ENCODE measurements around the gene ZNF831. TPM values are rescaled to one million over a fixed set of nuclear protein-coding genes. Genes with fewer than 3 reads are reported as not detected.
A peak's percentile ranks its signal among the peaks of the same experiment; 100 is the strongest.

Gene ZNF831
- total RNA-seq (10 to 100 TPM; 28.0 to 29.9 TPM), polyA plus RNA-seq (1 to 10 TPM; 5.5 to 6.2 (median 5.9) TPM), total RNA-seq (26.8 to 190 (median 91.3) reads per million in 6 experiments)

DNA sequence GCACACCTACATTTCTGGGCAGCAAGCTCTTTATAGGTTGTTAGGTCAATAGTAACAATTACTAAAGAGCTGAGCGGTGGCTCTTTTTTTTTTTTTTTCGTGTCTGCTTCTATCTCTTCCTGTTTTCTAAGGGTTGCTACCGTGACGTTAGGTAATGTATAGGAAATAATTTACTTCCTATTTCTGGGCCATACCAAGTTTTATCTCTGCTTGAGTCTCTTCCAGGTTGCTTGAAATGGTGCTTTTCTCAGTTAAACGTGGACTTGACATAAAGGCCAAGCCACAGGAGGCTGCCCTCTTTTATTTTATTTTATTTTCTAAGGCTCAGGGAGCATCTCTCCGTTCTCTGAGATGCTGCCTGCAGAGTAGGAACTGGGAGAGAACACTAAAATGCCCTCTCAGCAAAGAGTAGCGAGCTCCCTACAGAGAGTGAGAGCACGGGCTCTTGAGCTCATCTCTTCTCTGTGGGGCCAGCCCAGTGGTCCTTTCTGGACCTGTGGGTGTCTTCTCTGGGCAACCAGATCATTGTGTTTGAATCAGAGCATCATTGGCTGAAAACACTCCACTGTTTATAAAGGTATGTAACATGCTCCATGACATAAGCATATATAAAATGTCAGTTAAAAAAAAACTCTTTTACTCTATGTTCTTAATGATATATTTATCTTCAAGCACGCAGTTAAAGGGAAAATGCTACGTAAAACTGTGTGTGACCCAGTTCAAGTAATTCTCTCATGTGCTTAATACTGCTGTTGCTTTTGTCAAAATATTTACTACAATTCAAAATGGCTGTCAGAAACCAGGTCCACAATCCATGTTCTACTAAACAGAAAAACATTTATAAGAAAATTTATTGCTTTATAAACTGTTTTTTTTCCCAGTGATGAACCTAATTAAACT is at the start of gene ZNF831:
Gene ZNF831 (plus strand): TSS at position 191 of the 900 bp plus-strand sequence. CDS start 27,199 bp downstream, outside the sequence.
- DNase-seq: peak in 5 of 10 donors; percentile 42 to 74 (median 67)
- ATAC-seq: peak; percentile 19 to 26
- POLR2A ChIA-PET: interaction anchor here (0.6 to 5.1 kb wide), 13 partner anchors 11 to 856 kb away, joined by 3 to 66 read pairs (median 7); partner anchors contain the start of gene ATP5F1E
- Mint-ChIP-seq H3K9me3 (no peaks in the 10 kb centered on the region), H3K27ac (peak within 1 kb of the TSS; percentile 97 to 100 (median 99)), H3K36me3 (peaks cover 0 to 3% (median 2%) of the 10 kb centered on the region in 3 donors), H3K27me3 (no peaks in the 10 kb centered on the region), H3K4me1 (peaks cover 55 to 98% (median 93%) of the 10 kb centered on the region in 4 donors), H3K4me3 (peak within 1 kb of the TSS; percentile 84 to 96 (median 90))

DNA sequence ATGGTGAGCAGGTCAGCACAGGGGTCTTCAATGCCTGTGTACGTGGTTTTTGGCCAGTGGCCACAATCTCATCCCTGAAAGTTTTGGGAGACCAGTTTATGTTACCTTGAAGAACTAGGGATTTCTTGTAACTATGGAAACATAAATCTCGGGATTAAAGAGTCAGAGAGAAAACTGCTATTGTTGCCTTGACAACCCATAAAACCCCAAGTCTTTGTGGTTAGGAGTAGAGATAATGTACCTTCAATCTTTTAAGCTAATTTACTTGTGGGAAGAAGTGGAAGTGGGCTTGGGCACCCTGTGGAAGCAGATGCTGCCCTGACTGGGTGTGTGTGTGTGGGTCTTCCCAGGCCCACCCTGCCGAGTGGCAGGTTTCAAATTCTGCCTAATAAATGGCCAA is 46.1 kb upstream of the ZNF831 start:
- POLR2A ChIA-PET: interaction anchor here (0.6 to 1.4 kb wide), 2 partner anchors 19 to 138 kb away, joined by 3 read pairs; no protein-coding TSS in a partner anchor
- DNase-seq (peak in 1 of 10 donors; percentile 23), ATAC-seq (no peak)
- Mint-ChIP-seq H3K27ac (peak overlapping the region; percentile 52 to 90 (median 76)), H3K27me3 (no peaks in the 10 kb centered on the region), H3K9me3 (peaks cover 0 to 3% (median 0%) of the 10 kb centered on the region in 9 donors), H3K4me3 (peak overlapping the region in 7 of 10 donors; percentile 15 to 47 (median 30)), H3K36me3 (no peaks in the 10 kb centered on the region), H3K4me1 (peaks cover 44 to 71% (median 63%) of the 10 kb centered on the region in 4 donors)

DNA sequence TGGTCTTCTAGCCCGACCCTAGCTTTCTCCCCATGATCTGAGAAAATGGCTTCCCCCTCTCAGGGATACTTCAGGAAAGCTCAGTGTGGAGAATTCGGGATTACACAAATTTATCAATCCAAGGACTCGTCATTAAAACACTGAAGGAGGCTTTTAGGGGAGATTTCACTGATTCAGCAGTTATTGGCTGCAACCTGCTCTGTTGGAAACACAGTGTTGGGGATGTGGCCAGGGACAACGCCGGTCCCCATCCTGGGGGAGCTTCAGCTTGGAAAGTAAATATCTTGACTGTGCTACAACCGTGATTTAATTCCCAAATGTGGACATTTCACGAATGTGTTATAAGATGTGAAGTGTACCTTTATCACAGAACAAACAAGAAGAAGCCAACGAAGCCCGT is 44.8 kb upstream of the ZNF831 start:
- ATAC-seq (no peak), DNase-seq (no peak)
- Mint-ChIP-seq H3K36me3 (no peaks in the 10 kb centered on the region), H3K4me1 (peaks cover 54 to 84% (median 76%) of the 10 kb centered on the region in 4 donors), H3K27ac (peak overlapping the region in 5 of 10 donors; percentile 55 to 100 (median 84)), H3K4me3 (no peak overlapping the region), H3K9me3 (peaks cover 0 to 3% (median 0%) of the 10 kb centered on the region in 9 donors), H3K27me3 (no peaks in the 10 kb centered on the region)
- POLR2A ChIA-PET: interaction anchor here (0.9 to 1.3 kb wide), 2 partner anchors 47 to 51 kb away, joined by 3 to 4 read pairs; no protein-coding TSS in a partner anchor

DNA sequence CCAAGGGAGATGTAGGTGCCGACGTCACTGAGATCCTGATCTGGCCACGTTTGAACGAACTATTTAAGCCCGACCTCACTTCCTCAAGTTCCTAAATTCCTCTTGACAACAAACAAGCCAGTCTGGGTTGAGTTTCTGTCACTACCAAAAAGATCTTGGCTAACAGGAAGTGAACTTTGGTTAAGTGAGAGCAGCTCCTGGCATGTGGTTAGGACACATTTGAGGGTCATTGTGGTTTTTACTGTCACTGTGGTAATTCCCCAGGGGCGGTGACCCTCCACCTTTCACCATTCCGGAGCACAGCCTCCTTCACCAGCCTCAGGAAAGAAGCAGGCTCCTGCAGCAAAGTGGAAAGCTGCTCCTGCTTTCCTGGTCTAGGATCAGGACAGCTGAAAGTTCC is 43.1 kb upstream of the ZNF831 start:
- H3K4me3 Mint-ChIP-seq: peak overlapping the region in 9 of 10 donors; percentile 31 to 95 (median 88)
- peaks cover 61 to 99% (median 92%) of the 10 kb centered on the region in 4 donors for H3K4me1 Mint-ChIP-seq
- peaks cover 0 to 3% (median 0%) of the 10 kb centered on the region in 9 donors for H3K9me3 Mint-ChIP-seq
- no peaks in the 10 kb centered on the region for H3K36me3 Mint-ChIP-seq
- H3K27me3 Mint-ChIP-seq: no peaks in the 10 kb centered on the region
- H3K27ac Mint-ChIP-seq: peak overlapping the region; percentile 99 to 100 (median 100)
- ATAC-seq (peak in 1 of 2 donors; percentile 16), DNase-seq (peak in 7 of 10 donors; percentile 24 to 56 (median 51))
- POLR2A ChIA-PET: interaction anchor here (0.5 to 7.7 kb wide), 6 partner anchors 11 to 50 kb away, joined by 3 to 190 read pairs (median 34); partner anchors contain the start of gene ZNF831

DNA sequence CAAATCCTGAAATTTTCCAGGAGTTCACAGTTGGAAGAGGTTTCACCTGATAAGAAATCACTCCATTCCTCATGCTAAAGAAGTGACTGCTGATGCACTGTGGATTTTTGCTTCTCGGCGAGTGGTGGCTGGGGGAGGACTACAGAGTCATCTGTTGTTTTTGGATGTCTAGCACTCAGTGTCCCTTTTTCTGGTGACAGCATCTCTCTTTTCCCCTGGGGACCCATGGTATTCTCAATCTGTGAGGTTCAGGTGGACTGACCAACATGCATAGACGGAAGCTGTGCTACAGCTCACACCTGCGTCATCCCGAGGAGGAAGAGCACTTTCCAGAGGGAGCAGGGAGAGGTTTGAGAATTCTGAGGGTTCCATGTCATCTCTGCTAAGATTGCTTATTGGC is 42.7 kb upstream of the ZNF831 start:
- Mint-ChIP-seq H3K4me1 (peaks cover 59 to 99% (median 95%) of the 10 kb centered on the region in 4 donors), H3K9me3 (peaks cover 0 to 3% (median 0%) of the 10 kb centered on the region in 9 donors), H3K27me3 (no peaks in the 10 kb centered on the region), H3K4me3 (peak overlapping the region in 9 of 10 donors; percentile 45 to 95 (median 88)), H3K36me3 (no peaks in the 10 kb centered on the region), H3K27ac (peak overlapping the region; percentile 99 to 100 (median 100))
- DNase-seq (peak in 1 of 10 donors; percentile 24), ATAC-seq (no peak)
- POLR2A ChIA-PET: interaction anchor here (0.5 to 7.7 kb wide), 9 partner anchors 11 to 231 kb away, joined by 3 to 190 read pairs (median 9); partner anchors contain the start of gene ZNF831

DNA sequence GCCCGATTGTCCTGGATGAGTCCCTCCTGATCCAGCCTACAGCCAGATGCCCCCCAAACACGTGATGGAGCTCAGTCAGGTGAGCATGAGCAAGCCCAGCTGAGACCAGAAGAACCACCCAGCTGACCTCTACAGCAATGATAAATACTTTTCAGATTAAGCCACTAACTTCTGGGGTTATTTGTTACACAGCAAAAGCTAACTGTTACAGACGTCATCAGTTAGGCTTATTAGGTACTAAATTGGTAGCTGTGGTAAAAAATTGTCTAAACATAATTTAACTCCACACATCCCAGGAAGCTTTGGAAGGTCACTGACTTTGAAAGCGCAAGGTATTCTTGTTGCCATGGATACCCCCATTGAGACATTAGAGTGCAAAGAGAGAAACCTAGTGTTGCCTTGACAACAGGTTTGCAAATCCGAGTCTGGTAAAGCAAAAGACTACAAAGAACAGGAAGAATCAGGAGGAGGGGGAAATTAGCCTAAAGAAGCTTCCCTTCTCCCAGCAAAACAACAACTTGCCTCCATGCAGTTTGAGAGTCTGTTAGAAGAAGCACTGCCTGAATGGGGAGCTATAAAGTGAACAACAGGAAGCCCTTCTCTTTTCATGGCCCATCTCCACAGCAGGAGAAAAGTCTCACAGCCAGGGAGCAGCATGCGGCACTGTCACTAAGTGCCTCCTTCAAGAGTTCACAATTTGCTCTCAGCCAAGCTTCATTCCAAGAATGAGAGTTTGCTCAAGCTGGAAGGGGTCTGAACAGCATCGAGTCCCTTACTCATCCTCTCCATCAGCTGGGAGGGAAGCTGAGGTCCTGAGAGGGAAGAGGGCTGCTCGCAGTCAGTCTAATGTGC is 41.7 kb upstream of the ZNF831 start:
- H3K27ac Mint-ChIP-seq: peak overlapping the region; percentile 99 to 100 (median 100)
- POLR2A ChIA-PET: interaction anchor here (0.5 to 7.7 kb wide), 29 partner anchors 10 to 281 kb away, joined by 3 to 190 read pairs (median 6); partner anchors contain the start of genes ATP5F1E, PRELID3B and ZNF831
- peak overlapping the region; percentile 83 to 95 (median 89) for H3K4me3 Mint-ChIP-seq
- DNase-seq (peak in 7 of 10 donors; percentile 24 to 73 (median 50)), ATAC-seq (peak; percentile 15 to 40)
- H3K27me3 Mint-ChIP-seq: no peaks in the 10 kb centered on the region
- peaks cover 0 to 3% (median 0%) of the 10 kb centered on the region in 9 donors for H3K9me3 Mint-ChIP-seq
- no peaks in the 10 kb centered on the region for H3K36me3 Mint-ChIP-seq
- peaks cover 60 to 99% (median 98%) of the 10 kb centered on the region in 4 donors for H3K4me1 Mint-ChIP-seq

DNA sequence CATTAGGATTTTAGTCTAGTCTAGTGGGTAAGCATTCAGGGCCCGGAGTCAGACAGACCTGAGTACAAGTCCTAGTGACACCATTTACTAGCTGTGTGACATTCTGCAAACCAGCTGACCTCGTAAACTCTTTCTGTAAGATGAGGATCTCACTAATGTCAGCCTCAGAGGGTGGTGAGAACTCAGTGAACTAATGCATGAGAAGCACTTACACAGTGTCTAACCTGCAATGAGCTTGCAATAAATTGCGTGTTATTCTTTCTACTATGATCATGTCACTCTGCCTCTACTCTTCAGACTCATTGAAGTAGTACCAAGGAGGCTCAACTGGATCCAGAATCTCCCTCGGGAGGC is 41.1 kb upstream of the ZNF831 start:
- Mint-ChIP-seq H3K4me1 (peaks cover 62 to 99% (median 98%) of the 10 kb centered on the region in 4 donors), H3K4me3 (peak overlapping the region; percentile 83 to 95 (median 89))
- POLR2A ChIA-PET: interaction anchor here (0.8 to 7.7 kb wide), 28 partner anchors 10 to 471 kb away, joined by 3 to 190 read pairs (median 6); partner anchors contain the start of genes ATP5F1E, PRELID3B and ZNF831

DNA sequence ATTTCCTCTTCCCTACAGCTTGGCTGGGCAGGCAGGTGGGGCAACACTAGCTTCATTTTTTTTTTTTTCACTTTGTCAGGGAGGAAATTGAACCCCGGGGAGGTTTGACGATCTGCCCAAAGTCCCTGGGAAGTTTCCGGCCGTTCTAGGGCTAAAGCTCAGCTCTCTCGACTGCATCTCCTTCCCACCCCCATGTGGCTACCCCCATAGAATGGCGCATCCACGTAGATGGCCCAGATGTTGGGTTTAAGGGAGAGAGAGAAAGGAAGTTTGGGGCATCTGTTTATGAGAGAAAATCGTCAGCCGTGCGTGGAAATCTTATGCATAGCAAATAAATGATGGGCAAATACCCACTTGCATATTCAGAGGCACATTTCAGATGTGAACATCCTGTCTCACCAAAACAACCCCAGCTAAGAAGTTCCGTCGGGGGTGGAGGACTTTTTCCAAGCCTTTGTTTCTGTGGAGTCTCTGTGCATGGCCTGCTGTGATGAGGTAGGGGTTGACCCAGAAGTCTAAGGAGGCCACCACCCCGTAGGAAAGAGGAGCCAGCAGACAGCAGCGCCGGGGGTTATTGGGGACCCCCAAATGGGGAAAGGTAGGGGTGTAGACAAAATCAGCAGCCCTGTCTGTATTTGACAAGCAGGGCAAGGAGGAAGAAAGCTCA is 40.5 kb upstream of the ZNF831 start:
- peak overlapping the region; percentile 99 to 100 (median 100) for H3K27ac Mint-ChIP-seq
- POLR2A ChIA-PET: interaction anchor here (0.8 to 7.7 kb wide), 32 partner anchors 11 to 472 kb away, joined by 3 to 190 read pairs (median 6); partner anchors contain the start of genes ATP5F1E, PRELID3B and ZNF831
- peak overlapping the region; percentile 83 to 95 (median 89) for H3K4me3 Mint-ChIP-seq
- H3K36me3 Mint-ChIP-seq: peaks cover 0 to 5% (median 0%) of the 10 kb centered on the region in 3 donors
- peak; percentile 60 to 73 for ATAC-seq
- DNase-seq: peak; percentile 22 to 87 (median 80)
- peaks cover 61 to 99% (median 96%) of the 10 kb centered on the region in 4 donors for H3K4me1 Mint-ChIP-seq
- peaks cover 0 to 3% (median 0%) of the 10 kb centered on the region in 9 donors for H3K9me3 Mint-ChIP-seq
- no peaks in the 10 kb centered on the region for H3K27me3 Mint-ChIP-seq

More for the DNA sequence above, 41.1 kb upstream of the ZNF831 start:
- peaks cover 0 to 3% (median 0%) of the 10 kb centered on the region in 9 donors for H3K9me3 Mint-ChIP-seq
- H3K27me3 Mint-ChIP-seq: no peaks in the 10 kb centered on the region
- H3K27ac Mint-ChIP-seq: peak overlapping the region; percentile 99 to 100 (median 100)
- no peak for DNase-seq
- peaks cover 0 to 5% (median 0%) of the 10 kb centered on the region in 3 donors for H3K36me3 Mint-ChIP-seq
- ATAC-seq: peak; percentile 10 to 27

DNA sequence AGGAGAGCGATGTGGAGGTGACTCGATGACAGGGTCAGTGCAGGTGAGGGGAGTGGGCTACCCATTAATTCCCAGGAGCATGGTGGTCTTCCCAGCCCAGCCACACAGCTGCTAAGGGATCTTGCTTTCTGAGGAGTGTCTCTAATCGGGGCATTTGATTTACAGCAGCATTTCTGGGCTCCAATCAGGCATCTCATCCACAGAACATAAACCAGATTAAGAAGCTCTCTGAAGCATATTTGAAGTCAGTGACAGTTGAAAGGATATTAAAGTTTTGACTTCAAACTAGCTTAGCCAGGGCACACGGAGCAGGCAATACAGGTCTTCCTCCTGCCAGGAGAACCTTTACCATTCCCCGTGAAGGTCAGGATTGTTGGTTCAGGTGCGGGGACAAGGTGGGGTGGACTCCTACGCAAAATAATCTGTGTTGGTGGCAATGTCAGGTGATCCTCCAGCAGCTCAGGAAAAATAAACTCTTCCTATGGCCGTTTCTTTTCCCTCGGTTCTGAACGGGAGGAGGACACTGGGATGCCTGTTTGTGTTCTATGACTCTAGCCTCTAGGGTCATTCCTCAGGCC is 39.9 kb upstream of the ZNF831 start:
- no peak for DNase-seq
- Mint-ChIP-seq H3K27ac (peak overlapping the region; percentile 99 to 100 (median 100)), H3K36me3 (peaks cover 0 to 5% (median 0%) of the 10 kb centered on the region in 3 donors), H3K4me3 (peak overlapping the region; percentile 83 to 95 (median 89)), H3K4me1 (peaks cover 61 to 97% (median 92%) of the 10 kb centered on the region in 4 donors), H3K27me3 (no peaks in the 10 kb centered on the region), H3K9me3 (peaks cover 0 to 3% (median 0%) of the 10 kb centered on the region in 9 donors)
- POLR2A ChIA-PET: interaction anchor here (0.8 to 7.7 kb wide), 19 partner anchors 11 to 472 kb away, joined by 3 to 190 read pairs (median 9); partner anchors contain the start of genes ATP5F1E and ZNF831
- ATAC-seq: peak; percentile 1 to 4

DNA sequence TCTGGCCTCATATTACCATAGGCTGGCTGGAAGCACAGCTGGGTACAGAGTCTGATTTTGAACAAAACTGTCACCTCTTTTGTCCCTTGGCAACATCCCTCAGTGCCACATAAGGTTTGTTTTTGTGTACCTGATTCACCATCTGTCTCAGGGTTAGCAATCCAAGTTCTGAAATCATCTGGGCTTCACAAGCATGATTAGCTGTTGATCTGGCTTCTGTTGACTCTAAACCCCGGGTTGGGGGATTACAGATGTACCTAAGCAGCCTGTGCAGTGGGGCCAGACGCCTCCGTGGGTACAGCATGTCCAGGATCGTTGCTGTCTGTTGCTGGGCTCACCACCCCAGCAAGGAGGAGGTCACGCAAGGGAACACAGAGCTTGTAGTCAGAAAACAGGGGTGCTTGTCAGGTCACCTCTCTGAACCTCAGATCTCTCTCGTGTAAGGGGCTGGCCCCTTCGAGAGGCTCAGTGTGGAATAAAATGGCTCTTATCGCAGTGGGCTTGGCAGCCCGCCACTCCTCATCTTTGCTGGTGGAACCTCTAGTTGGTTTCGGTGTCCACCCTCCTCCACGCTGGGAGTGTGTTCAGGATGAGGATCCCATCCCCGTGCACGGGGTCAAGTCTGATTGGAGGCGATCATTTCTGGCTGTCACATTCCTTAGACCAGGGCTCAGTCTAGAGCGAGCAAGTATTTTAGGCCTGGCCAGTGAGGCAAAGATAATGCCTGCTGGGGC is 39.2 kb upstream of the ZNF831 start:
- POLR2A ChIA-PET: interaction anchor here (0.9 to 7.7 kb wide), 12 partner anchors 12 to 235 kb away, joined by 3 to 190 read pairs (median 12); partner anchors contain the start of genes ATP5F1E and ZNF831
- ATAC-seq (no peak), DNase-seq (peak in 1 of 10 donors; percentile 27)
- Mint-ChIP-seq H3K9me3 (peaks cover 0 to 3% (median 0%) of the 10 kb centered on the region in 9 donors), H3K4me1 (peaks cover 63 to 92% (median 88%) of the 10 kb centered on the region in 4 donors), H3K36me3 (peaks cover 0 to 5% (median 0%) of the 10 kb centered on the region in 3 donors), H3K27me3 (no peaks in the 10 kb centered on the region), H3K27ac (peak overlapping the region; percentile 99 to 100 (median 100)), H3K4me3 (peak overlapping the region; percentile 83 to 95 (median 89))

Data from naive thymus-derived CD8-positive, alpha-beta T cell (primary cell).